Measurements from ENCODE around the gene CCNK.

CCNK gene

GRCh38 chr14:99546234-99546879, 65.1 kb downstream of the CCNK start:
- Histone ChIP-seq H3K4me3 (ENCODE audit: low read depth in 1 of 2, low read length in 2 of 2) (no peak overlapping the region), H3K9ac (ENCODE audit: low read depth, low read length) (no peak overlapping the region), H3K79me2 (ENCODE audit: insufficient read depth, low read length) (no peaks in the 10 kb centered on the region), H3K27ac (ENCODE audit: low read length) (no peak overlapping the region), H2AFZ (ENCODE audit: low read depth, low read length) (no peak overlapping the region), H3K4me2 (ENCODE audit: insufficient read depth, low read length) (no peak overlapping the region), H3K27me3 (ENCODE audit: insufficient read depth, low read length, poor library complexity) (no peaks in the 10 kb centered on the region), H3K4me1 (ENCODE audit: insufficient read depth, low read length) (no peaks in the 10 kb centered on the region), H4K20me1 (ENCODE audit: insufficient read depth, low read length) (peaks cover 81% of the 10 kb centered on the region), H3K9me3 (ENCODE audit: insufficient read depth, low read length, severe bottlenecking) (no peaks in the 10 kb centered on the region), H3K36me3 (ENCODE audit: insufficient read depth, low read length) (no peaks in the 10 kb centered on the region)
- no peak for TF ChIP-seq EZH2 (IDR thresholded peaks at IDR 0.05; ENCODE audit: borderline replicate concordance, low read depth, low read length, severe bottlenecking)
- no peak for TF ChIP-seq CTCF (IDR thresholded peaks at IDR 0.05; ENCODE audit: borderline replicate concordance, extremely low read depth, low read length, poor library complexity, severe bottlenecking)
- ATAC-seq (ENCODE audit: insufficient read depth, low read depth) (no peak), DNase-seq (no peak)

DNA sequence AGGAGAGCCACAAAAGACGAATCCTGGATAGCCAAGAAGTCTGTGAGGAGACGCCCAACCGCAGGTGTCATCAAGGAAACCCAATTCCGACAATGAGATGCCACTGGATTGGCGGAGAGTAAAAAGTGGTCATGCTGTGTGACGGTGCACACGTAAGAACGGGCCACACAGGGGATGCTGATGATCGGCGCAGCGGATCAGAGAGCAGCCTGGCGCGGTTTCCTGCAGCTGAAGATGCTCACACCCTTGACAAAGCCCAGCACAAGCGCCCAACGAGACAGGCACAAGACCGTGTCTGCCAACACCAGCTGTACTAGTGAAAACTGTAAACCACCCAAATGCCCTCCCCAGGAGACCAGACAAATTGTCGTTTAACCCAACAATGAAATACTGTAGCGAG, 67.0 kb downstream of the CCNK start:
- H3K36me3 ChIP-seq (ENCODE audit: insufficient read depth, low read length): no peaks in the 10 kb centered on the region
- H3K27me3 ChIP-seq (ENCODE audit: insufficient read depth, low read length, poor library complexity): no peaks in the 10 kb centered on the region
- ATAC-seq (ENCODE audit: insufficient read depth, low read depth) (no peak), DNase-seq (no peak)
- no peak overlapping the region for H2AFZ ChIP-seq (ENCODE audit: low read depth, low read length)
- TF ChIP-seq CTCF (IDR thresholded peaks at IDR 0.05; ENCODE audit: borderline replicate concordance, extremely low read depth, low read length, poor library complexity, severe bottlenecking) (no peak), EZH2 (IDR thresholded peaks at IDR 0.05; ENCODE audit: borderline replicate concordance, low read depth, low read length, severe bottlenecking) (no peak)
- H4K20me1 ChIP-seq (ENCODE audit: insufficient read depth, low read length): peaks cover 80% of the 10 kb centered on the region
- no peak overlapping the region for H3K4me3 ChIP-seq (ENCODE audit: low read depth in 1 of 2, low read length in 2 of 2)
- no peaks in the 10 kb centered on the region for H3K4me1 ChIP-seq (ENCODE audit: insufficient read depth, low read length)
- H3K9ac ChIP-seq (ENCODE audit: low read depth, low read length): no peak overlapping the region
- no peaks in the 10 kb centered on the region for H3K79me2 ChIP-seq (ENCODE audit: insufficient read depth, low read length)
- H3K27ac ChIP-seq (ENCODE audit: low read length): no peak overlapping the region
- H3K9me3 ChIP-seq (ENCODE audit: insufficient read depth, low read length, severe bottlenecking): no peaks in the 10 kb centered on the region
- H3K4me2 ChIP-seq (ENCODE audit: insufficient read depth, low read length): no peak overlapping the region

- H3K4me3 ChIP-seq (ENCODE audit: low read depth in 1 of 2, low read length in 2 of 2): no peak overlapping the region
Observed at GRCh38 chr14:99548871-99549515, 67.8 kb downstream of the CCNK start.

More at GRCh38 chr14:99548871-99549515, 67.8 kb downstream of the CCNK start:
- Histone ChIP-seq H3K4me2 (ENCODE audit: insufficient read depth, low read length) (no peak overlapping the region), H3K27me3 (ENCODE audit: insufficient read depth, low read length, poor library complexity) (no peaks in the 10 kb centered on the region), H2AFZ (ENCODE audit: low read depth, low read length) (no peak overlapping the region), H3K4me1 (ENCODE audit: insufficient read depth, low read length) (no peaks in the 10 kb centered on the region), H4K20me1 (ENCODE audit: insufficient read depth, low read length) (peaks cover 77% of the 10 kb centered on the region), H3K27ac (ENCODE audit: low read length) (no peak overlapping the region), H3K9ac (ENCODE audit: low read depth, low read length) (no peak overlapping the region), H3K79me2 (ENCODE audit: insufficient read depth, low read length) (no peaks in the 10 kb centered on the region), H3K9me3 (ENCODE audit: insufficient read depth, low read length, severe bottlenecking) (no peaks in the 10 kb centered on the region), H3K36me3 (ENCODE audit: insufficient read depth, low read length) (no peaks in the 10 kb centered on the region)
- TF ChIP-seq CTCF (IDR thresholded peaks at IDR 0.05; ENCODE audit: borderline replicate concordance, extremely low read depth, low read length, poor library complexity, severe bottlenecking): no peak
- no peak for TF ChIP-seq EZH2 (IDR thresholded peaks at IDR 0.05; ENCODE audit: borderline replicate concordance, low read depth, low read length, severe bottlenecking)
- ATAC-seq (ENCODE audit: insufficient read depth, low read depth) (no peak), DNase-seq (no peak)
